Mesothelial cell of epicardium (in vitro differentiated cells): ENCODE measurements around the gene KCNMA1. TPM values are rescaled to one million over a fixed set of nuclear protein-coding genes. Genes with fewer than 3 reads are reported as not detected.

Experiments used
- DNase-seq, 2 experiments: peaks; one replicate each; pipeline ENCODE4 v3.0.0; 2021; ENCODE audit warnings: low spot score in 2 of 2; ENCODE audit not compliant: unreplicated experiment in 2 of 2
- H3K27ac Mint-ChIP-seq: 2 replicates; pipeline ENCODE4 v1.8.0; 2021; ENCODE audit warnings: mixed read lengths
- H3K27me3 Mint-ChIP-seq: 2 replicates; pipeline ENCODE4 v1.8.0; 2021; ENCODE audit warnings: low read depth, mixed read lengths
- H3K36me3 Mint-ChIP-seq: 2 replicates; pipeline ENCODE4 v1.8.0; 2021; ENCODE audit warnings: mixed read lengths
- H3K4me1 Mint-ChIP-seq: 2 replicates; pipeline ENCODE4 v1.8.0; 2021; ENCODE audit warnings: mixed read lengths
- H3K4me3 Mint-ChIP-seq: 2 replicates; pipeline ENCODE4 v1.8.0; 2021; ENCODE audit warnings: mild to moderate bottlenecking, moderate library complexity, mixed read lengths
- H3K9me3 Mint-ChIP-seq: 2 replicates; pipeline ENCODE4 v1.8.0; 2021; ENCODE audit warnings: mixed read lengths
- total RNA-seq: library from RNA; stranded (reverse); gene quantifications from 3 replicates; pipeline ENCODE4 v1.2.1, GENCODE V29; 2021
- TF ChIP-seq, protein P1 (sequence below): fragments of 200-600 bp; sonication (generic); IDR thresholded peaks from one replicate; pipeline ENCODE4 v1.5.0; 2021; ENCODE audit warnings: antibody characterized with exemption; ENCODE audit not compliant: unreplicated experiment

KCNMA1 gene
- total RNA-seq, 1 donor from 2014 or later, result 44.0 TPM

DNA sequence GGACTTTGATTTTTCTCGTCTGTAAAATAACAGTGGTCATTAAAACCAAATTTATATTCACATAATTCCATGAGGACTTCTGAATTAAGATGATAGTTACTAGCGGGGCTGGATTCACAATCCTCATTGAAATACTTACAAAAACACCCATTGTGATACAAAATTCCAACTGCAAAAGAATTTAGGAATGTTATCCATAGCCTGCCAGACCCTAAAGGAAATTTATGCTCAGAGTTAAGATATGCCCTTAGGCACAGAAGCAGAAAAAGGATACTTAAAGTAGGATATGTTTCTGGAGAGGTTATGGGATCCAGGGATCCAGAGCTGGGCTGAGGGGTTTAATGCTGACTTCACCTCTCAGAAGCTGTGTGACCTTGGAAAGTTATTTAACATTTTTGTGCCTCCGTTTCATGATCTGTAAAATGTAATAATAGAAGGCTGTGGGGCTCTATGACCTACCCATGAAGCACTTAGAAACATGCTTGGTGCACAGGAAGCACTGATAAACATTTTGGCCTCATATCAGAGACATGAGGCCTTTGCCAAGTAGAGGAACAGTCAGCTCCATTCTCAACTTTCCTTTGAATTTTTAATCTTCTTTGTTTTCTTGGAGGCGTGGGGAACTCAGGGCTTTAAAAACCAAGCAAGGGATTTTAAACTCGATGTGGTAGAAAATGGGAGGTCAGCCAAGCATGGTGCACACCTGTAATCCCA lies 744.7 kb downstream of the KCNMA1 start:
- TF ChIP-seq, protein P1, sequence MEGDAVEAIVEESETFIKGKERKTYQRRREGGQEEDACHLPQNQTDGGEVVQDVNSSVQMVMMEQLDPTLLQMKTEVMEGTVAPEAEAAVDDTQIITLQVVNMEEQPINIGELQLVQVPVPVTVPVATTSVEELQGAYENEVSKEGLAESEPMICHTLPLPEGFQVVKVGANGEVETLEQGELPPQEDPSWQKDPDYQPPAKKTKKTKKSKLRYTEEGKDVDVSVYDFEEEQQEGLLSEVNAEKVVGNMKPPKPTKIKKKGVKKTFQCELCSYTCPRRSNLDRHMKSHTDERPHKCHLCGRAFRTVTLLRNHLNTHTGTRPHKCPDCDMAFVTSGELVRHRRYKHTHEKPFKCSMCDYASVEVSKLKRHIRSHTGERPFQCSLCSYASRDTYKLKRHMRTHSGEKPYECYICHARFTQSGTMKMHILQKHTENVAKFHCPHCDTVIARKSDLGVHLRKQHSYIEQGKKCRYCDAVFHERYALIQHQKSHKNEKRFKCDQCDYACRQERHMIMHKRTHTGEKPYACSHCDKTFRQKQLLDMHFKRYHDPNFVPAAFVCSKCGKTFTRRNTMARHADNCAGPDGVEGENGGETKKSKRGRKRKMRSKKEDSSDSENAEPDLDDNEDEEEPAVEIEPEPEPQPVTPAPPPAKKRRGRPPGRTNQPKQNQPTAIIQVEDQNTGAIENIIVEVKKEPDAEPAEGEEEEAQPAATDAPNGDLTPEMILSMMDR, result no peak
- Mint-ChIP-seq H3K9me3 (peaks cover 23% of the 10 kb centered on the region), H3K4me3 (no peak overlapping the region), H3K27ac (no peak overlapping the region), H3K36me3 (peaks cover 22% of the 10 kb centered on the region), H3K27me3 (peaks cover 2% of the 10 kb centered on the region), H3K4me1 (peaks cover 2% of the 10 kb centered on the region)
- DNase-seq, result no peak

DNA sequence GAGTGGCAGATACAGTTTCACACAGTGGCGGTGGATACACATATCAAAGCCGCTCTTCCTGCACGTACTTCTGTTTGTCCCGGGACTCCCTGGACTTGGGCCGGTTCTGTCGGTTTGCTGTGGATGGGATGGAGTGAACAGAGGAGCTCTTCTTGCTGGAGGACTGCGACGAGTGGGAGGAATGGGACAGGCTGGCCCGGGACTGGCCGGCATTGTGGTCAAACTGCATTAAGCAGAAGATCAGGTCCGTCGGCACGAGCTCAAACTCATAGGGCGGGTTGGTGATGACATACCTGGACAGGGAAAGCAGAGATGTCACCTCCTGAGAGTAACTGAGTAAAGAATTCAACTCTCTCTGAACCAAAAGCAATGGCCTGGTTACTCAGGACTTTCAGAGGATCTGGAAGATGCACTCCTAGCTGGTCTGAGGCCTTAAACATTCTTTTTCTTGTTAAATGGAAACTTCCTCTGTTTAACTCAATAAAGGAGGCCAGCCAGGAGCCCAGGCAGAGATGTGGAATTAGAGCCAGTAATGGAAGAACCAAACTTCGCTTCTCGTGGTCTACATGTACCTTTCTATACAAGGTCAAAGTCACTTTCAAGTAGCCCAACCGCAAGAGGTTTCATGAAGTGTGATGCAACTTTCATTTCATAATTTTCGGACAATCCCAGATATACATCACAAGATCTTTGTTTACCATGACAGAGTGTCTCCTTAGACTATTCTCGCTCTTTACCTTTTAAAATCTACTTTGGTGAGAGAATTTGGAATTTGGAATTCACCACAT lies 750.2 kb downstream of the KCNMA1 start:
- DNase-seq, result no peak
- Mint-ChIP-seq H3K9me3 (no peaks in the 10 kb centered on the region), H3K27me3 (peaks cover 27% of the 10 kb centered on the region), H3K27ac (no peak overlapping the region), H3K4me1 (peaks cover 2% of the 10 kb centered on the region), H3K36me3 (peaks cover 12% of the 10 kb centered on the region), H3K4me3 (no peak overlapping the region)
- TF ChIP-seq, protein P1, result no peak

DNA sequence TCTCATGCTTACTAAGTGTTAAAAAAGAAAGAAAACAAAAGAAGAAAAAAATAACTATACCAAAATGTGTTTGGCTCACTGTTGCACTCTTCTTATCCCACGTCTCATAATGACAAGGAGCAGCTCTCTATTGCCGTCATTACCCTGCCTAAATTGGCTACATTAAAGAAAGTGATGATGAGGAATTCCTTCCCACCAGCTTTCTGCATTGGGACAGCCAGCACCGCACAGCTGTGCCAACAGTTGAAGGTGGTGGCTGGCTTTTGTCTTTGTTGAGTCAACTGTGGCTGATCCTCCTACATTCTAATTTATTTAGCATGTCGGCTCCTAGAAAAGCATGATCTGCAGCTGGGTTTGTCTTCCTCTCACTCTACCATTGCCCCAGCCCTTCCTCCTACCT lies 751.8 kb downstream of the KCNMA1 start:
- Mint-ChIP-seq H3K9me3 (no peaks in the 10 kb centered on the region), H3K4me1 (peaks cover 4% of the 10 kb centered on the region), H3K27ac (no peak overlapping the region), H3K36me3 (peaks cover 12% of the 10 kb centered on the region), H3K4me3 (no peak overlapping the region), H3K27me3 (peaks cover 43% of the 10 kb centered on the region)
- no peak for DNase-seq
- TF ChIP-seq, protein P1, result no peak

DNA sequence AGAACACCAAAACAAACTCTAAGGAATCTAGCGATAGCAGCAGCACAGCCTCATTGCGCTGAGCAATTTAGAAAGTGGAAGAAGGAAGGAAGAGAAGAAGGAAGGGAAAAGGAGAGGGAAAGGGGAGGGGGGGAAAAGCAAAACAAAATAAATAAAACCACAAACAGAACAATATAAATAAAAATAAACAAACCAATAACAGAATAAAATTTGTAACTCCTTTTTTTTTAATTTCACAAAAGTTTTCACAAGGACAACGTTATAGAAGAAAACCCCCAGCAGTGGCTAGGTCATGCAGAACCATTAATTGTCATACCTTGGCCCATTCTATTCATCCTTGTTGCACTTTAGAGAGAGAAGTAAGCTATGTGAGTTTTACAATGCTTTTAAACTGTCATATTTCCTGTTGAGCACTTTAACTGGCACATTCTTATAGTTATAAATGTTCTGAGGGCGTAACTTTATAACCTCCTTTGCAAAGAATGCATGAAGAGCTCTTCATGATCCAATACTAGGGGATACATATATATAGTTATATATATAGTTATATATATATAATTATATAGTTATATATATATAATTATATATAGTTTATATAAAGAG lies 752.8 kb downstream of the KCNMA1 start:
- Mint-ChIP-seq H3K4me1 (peaks cover 14% of the 10 kb centered on the region), H3K36me3 (peaks cover 12% of the 10 kb centered on the region)
- TF ChIP-seq, protein P1, result no peak

DNA sequence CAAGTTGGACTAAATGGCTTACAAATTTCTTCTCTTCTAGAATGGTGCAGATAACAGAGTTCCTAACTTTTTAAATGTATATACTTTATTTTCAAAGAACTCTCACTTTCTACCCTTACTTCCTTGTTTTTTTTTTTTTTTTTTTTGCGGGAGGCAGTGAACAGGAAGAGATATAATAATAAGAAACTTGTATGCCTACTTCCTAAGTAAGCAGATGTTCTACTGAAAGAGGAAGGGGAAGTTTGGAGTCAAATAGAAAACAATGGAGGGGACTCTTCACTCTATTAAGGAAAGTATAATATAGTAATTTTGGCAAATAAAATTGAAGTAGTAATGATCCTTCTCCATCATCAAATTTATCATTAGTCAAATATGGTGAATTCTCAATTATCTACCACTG lies 754.0 kb downstream of the KCNMA1 start:
- H3K4me3 Mint-ChIP-seq, result no peak overlapping the region
- peaks cover 49% of the 10 kb centered on the region for H3K27me3 Mint-ChIP-seq
- DNase-seq, result no peak
- H3K9me3 Mint-ChIP-seq, result no peaks in the 10 kb centered on the region
- peaks cover 26% of the 10 kb centered on the region for H3K4me1 Mint-ChIP-seq
- H3K36me3 Mint-ChIP-seq, result peaks cover 9% of the 10 kb centered on the region
- TF ChIP-seq, protein P1, result no peak
- H3K27ac Mint-ChIP-seq, result no peak overlapping the region

More for the DNA sequence above, 752.8 kb downstream of the KCNMA1 start:
- H3K27me3 Mint-ChIP-seq, result peaks cover 48% of the 10 kb centered on the region
- no peak overlapping the region for H3K27ac Mint-ChIP-seq
- no peak for DNase-seq
- no peaks in the 10 kb centered on the region for H3K9me3 Mint-ChIP-seq
- no peak overlapping the region for H3K4me3 Mint-ChIP-seq
